NCI-H2107 (cell line): ENCODE measurements around the gene DNAH5.
"Not testable (repeated sequence)": the region's sequence is repeated elsewhere in the genome, so short reads cannot be mapped to it uniquely, and the experiment has no call there.

Experiments
- DNase-seq: peaks from one replicate; lab custom pipeline; 2025; lab: John Stamatoyannopoulos, UW

Gene DNAH5

GRCh38 chr5:13944560-13945199, at the start of gene DNAH5:
DNAH5 (minus strand) TSS chr5:13944688; CDS start chr5:13944438, 250 bp downstream.
- DNase-seq = no peak

DNA sequence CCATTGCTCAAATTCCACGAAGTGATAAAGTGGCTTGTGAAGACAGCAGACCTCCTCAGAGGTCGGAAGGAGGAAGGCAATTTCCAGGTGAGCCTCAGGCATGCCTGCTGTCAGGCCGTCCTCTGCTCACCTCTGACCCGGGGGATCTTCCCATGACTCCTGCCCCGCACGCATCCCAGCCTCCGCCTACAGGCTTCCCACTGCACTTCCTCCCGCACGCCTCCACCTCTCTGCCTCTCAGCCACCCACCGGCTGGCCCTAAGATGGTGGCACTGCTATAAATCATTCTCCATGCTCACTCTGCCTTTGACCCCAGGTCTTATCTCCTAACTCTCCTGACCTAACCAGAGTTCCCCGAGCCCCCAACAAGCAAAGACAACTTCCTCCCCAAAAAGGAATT, 49.4 kb upstream of the DNAH5 start:
- no peak for DNase-seq

- DNase-seq = no peak
These were observed 48.3 kb upstream of the DNAH5 start for GRCh38 chr5:13992795-13993194.

DNA sequence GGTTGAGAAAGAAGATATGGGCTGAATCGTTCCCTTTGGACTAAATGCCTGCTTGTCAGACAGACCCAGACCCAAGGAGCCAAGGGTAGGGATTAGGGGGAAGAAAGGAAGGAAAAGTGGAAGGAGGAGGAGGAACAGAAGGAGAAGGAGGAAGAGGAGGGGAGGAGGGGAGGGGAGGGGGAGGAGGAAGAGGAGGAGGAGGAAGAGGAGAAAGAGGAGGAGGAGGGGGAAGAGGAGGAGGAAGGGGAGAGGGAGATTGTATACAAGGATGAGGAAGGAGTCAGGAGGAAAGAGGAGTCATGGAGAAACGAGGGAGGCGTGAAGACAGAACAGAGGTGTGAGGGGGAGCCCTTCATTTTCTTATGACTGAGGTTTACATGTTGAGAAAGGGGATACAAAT, 46.9 kb upstream of the DNAH5 start:
- no peak for DNase-seq

- DNase-seq = no peak
These were observed 46.4 kb upstream of the DNAH5 start for GRCh38 chr5:13990896-13991295.

DNA sequence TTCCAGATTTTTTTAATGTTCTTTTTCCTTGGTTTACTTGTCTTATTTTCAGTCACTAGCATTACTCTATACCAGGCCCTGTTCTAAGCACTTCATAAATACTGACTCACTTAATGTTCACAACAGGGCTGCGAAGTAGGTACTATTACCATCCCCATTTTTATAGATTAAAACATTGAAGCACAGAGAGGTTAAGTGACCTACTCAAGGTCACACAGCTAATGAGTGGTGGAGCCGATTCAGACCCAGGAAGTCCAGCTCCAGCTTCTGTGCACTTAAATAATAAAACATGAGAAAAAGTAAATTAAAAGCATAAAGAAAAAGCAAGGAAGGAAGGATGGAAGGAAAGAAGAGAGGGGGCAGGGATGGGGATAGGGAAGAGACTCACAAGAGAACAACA, 45.3 kb upstream of the DNAH5 start:
- DNase-seq = no peak

DNA sequence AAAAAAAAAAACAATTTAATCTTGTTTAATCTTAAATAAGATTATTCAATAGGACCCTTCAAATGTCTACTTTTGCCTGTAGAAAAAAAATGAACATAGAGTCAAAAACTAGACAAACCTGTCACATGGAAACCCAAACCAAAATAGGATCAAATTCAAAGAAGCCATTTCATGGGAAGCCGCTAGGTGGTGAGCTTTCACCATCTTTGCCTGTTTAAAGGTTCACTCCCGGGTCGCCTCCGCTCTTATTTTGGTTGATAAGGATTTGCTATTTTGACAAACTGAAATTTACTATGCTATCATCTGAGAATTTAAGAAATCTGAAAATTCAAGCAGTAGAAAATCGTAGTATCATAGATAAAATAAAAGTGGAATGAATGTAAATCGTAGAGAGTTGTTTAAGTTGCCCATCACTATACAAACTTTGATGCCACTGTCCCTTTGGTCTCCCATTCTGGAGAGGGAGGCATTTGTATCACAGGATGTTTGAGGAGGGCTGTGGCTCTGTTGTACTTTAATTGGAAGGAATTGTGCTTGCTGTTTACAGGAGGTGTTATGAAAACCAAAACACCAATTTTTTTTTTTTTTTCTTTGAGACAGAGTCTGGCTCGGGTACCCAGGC, 43.5 kb upstream of the DNAH5 start:
- peak; percentile 75 for DNase-seq

GRCh38 chr5:13985731-13986418, 41.4 kb upstream of the DNAH5 start:
- DNase-seq = no peak

DNA sequence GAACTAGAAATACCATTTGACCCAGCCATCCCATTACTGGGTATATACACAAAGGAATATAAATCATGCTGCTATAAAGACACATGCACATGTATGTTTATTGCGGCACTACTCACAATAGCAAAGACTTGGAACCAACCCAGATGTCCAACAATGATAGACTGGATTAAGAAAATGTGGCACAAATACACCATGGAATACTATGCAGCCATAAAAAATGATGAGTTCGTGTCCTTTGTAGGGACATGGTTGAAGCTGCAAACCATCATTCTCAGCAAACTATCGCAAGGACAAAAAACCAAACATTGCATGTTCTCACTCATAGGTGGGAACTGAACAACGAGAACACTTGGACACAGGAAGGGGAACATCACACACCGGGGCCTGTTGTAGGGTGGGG, 40.4 kb upstream of the DNAH5 start:
- not testable (repeated sequence) for DNase-seq

DNA sequence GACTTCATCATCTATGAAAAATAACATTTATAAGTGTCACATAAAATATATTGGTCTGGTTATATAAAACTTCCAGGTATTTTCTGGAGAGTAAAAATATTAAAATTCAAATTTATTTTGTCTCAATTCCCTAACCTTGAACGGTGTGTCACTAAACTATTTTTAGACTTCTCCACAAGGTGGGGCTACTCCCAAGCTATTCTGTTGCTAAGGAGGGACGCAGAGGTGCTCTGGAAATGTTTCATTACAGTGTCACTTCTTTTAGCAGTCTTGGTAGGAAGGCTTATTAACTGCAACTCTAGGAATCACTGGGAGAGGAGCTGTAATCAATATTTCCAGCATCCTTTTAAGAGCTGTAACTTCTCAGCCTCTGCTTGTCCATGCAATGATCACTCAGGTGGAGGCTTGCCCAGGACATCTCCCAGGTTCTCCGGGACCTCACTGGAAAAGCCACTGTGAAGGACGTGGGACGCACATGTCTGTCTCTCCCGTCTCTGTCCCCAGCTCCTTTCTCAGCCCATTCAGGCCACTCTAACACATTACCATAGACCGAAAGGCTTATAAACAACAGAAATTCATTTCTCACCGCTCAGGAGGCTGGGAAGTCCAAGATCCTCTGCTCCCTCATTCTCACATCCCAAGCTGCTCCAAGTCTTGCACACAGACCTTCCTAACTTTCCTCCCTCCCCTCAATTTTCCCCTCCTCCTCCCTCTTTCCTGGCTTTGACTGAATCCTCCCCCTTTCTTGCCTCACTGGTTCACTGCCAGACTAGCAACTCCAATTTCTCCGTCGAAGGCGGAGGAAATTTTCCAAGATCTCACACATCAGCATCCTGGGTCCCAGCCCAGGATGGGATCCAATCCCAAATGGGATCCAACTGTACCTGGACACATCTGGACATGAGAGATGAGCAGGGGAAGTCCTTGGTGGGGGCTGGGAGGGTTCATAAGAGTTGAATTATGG, 32.7 kb upstream of the DNAH5 start:
- peak; percentile 14 for DNase-seq

GRCh38 chr5:13976223-13976622, 31.7 kb upstream of the DNAH5 start:
- no peak for DNase-seq

DNA sequence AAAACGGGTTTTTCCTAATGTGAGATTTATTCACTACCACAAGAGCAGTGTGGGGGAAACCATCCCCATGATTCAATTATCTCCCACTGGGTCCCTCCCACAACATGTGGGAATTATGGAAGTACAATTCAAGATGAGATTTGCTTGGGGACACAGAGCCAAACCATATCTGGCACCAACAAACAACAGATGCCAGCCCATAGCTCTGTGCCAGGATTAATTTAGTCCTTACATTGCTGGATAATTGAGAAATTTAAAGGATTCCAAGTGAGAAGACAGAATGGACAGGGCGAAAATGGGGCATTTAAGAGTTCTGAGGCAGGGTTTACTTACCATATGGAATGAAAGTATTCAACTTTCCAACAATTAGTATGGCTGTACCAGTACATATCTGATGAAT, 30.8 kb upstream of the DNAH5 start:
- no peak for DNase-seq

- no peak for DNase-seq
These were observed 29.2 kb upstream of the DNAH5 start for GRCh38 chr5:13973724-13974123.

DNA sequence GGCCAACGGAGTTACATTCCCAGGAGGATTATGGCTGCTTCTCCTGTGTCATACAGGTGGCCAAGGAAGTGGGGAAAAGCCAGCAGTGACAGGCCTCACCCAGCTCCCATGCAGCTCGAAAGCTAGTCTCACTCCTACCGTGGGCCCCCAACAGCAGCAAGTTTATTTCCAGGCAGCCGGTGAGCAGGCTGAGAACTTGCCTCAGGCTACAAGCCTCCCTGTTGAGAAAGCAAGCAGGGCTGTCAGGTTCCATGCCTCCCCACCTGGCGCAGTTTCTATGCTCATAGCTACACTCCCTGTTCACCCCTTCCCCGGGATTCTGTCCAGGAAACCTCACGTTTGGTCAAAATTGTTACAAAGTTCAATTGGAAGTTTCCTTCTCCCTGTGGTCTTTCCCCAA, 27.5 kb upstream of the DNAH5 start:
- DNase-seq = no peak

DNA sequence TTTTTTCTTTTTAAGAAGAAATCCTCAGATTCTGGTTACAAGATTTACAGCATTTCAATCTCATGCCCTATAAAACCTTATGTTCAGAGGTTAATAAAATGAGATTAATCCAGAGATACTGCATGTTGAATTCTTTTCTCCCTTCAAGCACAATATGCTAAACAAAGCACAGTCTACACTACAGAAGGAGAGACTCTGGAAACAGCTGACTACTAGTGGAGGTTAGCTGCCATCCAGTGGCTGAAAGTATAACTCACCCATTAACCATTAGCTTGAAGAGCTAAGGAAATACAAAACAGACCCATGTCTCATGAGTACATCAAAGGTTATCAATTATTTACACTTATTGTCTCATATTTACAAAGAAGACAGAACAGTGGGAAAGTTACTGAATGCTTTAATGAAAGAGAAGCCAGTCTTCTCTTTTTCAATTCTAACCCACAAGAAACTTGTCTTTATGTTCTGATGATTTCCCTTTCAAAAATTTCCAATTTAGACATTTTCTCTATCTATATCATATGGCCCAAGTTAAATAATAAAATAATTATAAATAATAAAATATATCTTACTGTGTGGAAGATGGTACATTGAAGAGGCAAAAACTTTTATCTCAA, 12.7 kb upstream of the DNAH5 start:
- peak; percentile 68 for DNase-seq

GRCh38 chr5:13956471-13956870, 12.0 kb upstream of the DNAH5 start:
- no peak for DNase-seq

GRCh38 chr5:13955896-13956295, 11.4 kb upstream of the DNAH5 start:
- DNase-seq = no peak

DNA sequence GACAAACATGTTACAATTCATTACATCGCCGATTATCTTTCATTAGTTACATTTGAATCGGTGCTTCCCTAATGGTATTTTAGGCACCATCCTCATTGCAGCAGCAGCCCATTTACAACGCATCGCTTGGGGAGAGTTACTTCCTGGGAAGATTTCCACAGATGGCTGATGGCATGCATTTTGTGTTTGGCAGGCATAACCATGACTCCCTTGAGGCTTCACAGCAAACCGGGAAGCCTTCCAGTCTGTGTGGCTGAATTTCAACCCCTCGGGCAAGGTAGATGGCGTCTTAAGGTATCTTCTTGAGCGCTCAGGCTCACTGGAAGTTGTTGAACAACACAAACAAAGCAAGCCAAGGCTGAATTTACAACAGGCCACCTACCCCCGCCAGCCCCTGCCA, 1.6 kb upstream of the DNAH5 start:
- DNase-seq = no peak

DNA sequence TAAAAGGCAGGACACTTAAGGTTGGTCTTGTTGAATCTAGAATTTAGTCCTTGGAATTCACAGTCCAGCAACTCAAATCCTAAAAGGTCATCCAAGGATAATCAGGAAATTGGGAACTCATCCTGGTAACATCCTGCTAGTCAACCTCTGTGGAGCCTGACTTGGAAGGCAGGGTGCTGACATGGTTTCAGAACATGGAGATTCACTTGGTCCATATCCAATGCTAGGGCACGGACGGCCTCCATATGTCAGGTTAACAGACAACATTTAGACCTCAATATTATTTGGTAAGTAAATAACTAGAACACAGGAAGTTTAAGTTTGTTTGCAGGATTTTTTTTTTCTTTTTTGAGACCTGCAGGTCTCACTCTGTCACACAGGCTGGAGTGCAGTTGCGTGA, 783 bp upstream of the DNAH5 start:
- DNase-seq = no peak

GRCh38 chr5:13943676-13944075, 812 bp downstream of the DNAH5 start:
- no peak for DNase-seq

- no peak for DNase-seq
These were observed 3.0 kb downstream of the DNAH5 start for GRCh38 chr5:13941468-13941867.

DNA sequence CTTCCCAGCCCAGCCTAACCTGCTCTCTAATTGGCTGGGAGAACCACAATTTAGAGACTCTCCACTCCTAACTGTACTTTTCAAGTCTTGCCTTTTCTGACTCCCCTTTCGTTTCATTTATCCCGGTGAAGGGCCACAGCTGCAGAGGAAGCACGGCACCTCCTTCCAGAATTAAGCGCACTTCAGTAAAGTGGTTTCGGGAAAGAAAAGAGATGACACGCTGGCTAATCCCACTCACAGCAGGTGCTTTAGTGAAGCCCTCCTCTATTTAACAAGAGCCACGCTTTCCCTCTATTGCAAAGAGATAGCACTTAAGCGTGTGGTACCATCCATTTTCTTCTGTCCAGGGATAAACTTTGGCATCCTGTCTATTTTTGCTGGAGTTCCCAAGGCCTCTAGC, 4.8 kb downstream of the DNAH5 start:
- DNase-seq = peak; percentile 36
